ENCODE data around the gene ERCC6L2.

The ERCC6L2 gene

GRCh38 chr9:95985440-95986055, 110.1 kb downstream of the ERCC6L2 start:
- no peak for DNase-seq

GRCh38 chr9:95989297-95989696, 113.8 kb downstream of the ERCC6L2 start:
- DNase-seq = no peak

- no peak for DNase-seq
Observed at GRCh38 chr9:95991326-95991725, 115.8 kb downstream of the ERCC6L2 start.

- DNase-seq = no peak
Observed at GRCh38 chr9:95992536-95992935, 117.0 kb downstream of the ERCC6L2 start.

GRCh38 chr9:95993337-95993736, 117.8 kb downstream of the ERCC6L2 start:
- no peak for DNase-seq

- DNase-seq = no peak
Observed at GRCh38 chr9:95999390-95999789, 123.9 kb downstream of the ERCC6L2 start.

GRCh38 chr9:96004379-96004778, 128.9 kb downstream of the ERCC6L2 start:
- DNase-seq = no peak

GRCh38 chr9:96006296-96006879, 130.9 kb downstream of the ERCC6L2 start:
- no peak for DNase-seq

- DNase-seq = no peak
Observed at GRCh38 chr9:96006961-96007360, 131.5 kb downstream of the ERCC6L2 start.

GRCh38 chr9:96008502-96009222, 133.2 kb downstream of the ERCC6L2 start:
- no peak for DNase-seq

GRCh38 chr9:96009223-96009602, 133.7 kb downstream of the ERCC6L2 start:
- DNase-seq = no peak

- no peak for DNase-seq
Observed at GRCh38 chr9:96009690-96010472, 134.4 kb downstream of the ERCC6L2 start.

- no peak for DNase-seq
Observed at GRCh38 chr9:96014078-96014477, 138.6 kb downstream of the ERCC6L2 start.

GRCh38 chr9:96015876-96016686, 140.6 kb downstream of the ERCC6L2 start:
- DNase-seq = no peak
